ENCODE measurements around the gene FMNL2.

The FMNL2 gene

GRCh38 chr2:152635635-152636298 is 300.8 kb downstream of the FMNL2 start:
- FAIRE-seq (peak; percentile 74), DNase-seq (ENCODE audit: insufficient read length, low spot score) (no peak)
- TF ChIP-seq POLR2A (IDR thresholded peaks at IDR 0.05; ENCODE audit: low read depth, low read length) = no peak
- TF ChIP-seq POLR2AphosphoS5 (IDR thresholded peaks at IDR 0.05; ENCODE audit: low read depth, low read length) = no peak
- no peak for TF ChIP-seq TAF1 (IDR thresholded peaks at IDR 0.05; ENCODE audit: low read depth, low read length)
- TF ChIP-seq POU2F2 (IDR thresholded peaks at IDR 0.05; ENCODE audit: low read depth, low read length) = no peak
- TF ChIP-seq SPI1 (IDR thresholded peaks at IDR 0.05; ENCODE audit: low read depth, low read length) = no peak
- no peak for TF ChIP-seq PAX5 (IDR thresholded peaks at IDR 0.05; ENCODE audit: insufficient read depth, low read length, severe bottlenecking)

DNA sequence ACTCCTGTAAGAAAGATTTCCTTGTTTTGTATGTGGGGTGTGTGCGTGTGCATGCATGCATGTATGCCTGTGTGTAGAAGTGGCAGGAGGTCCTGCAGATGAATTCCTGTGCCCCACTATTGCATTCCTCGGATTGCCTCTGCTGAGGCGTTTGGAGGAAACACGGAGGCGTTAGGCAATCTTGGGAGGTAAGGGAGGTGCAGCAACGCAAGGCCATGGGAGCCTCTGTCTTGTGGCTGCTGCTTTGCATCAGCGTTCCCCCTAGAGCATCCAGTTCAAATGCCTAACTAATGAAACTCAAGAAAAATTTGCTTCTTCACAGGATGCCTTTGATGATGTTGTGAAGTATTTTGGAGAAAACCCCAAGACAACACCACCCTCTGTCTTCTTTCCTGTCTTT is 302.3 kb downstream of the FMNL2 start:
- FAIRE-seq = no peak
- DNase-seq (ENCODE audit: insufficient read length, low spot score) = no peak
- TF ChIP-seq POLR2AphosphoS5 (IDR thresholded peaks at IDR 0.05; ENCODE audit: low read depth, low read length) = no peak
- no peak for TF ChIP-seq TAF1 (IDR thresholded peaks at IDR 0.05; ENCODE audit: low read depth, low read length)
- TF ChIP-seq POLR2A (IDR thresholded peaks at IDR 0.05; ENCODE audit: low read depth, low read length) = no peak
- no peak for TF ChIP-seq POU2F2 (IDR thresholded peaks at IDR 0.05; ENCODE audit: low read depth, low read length)
- TF ChIP-seq PAX5 (IDR thresholded peaks at IDR 0.05; ENCODE audit: insufficient read depth, low read length, severe bottlenecking) = no peak
- TF ChIP-seq SPI1 (IDR thresholded peaks at IDR 0.05; ENCODE audit: low read depth, low read length) = no peak

GRCh38 chr2:152638056-152638455 is 303.1 kb downstream of the FMNL2 start:
- no peak for DNase-seq (ENCODE audit: insufficient read length, low spot score)
- TF ChIP-seq POLR2AphosphoS5 (IDR thresholded peaks at IDR 0.05; ENCODE audit: low read depth, low read length) (no peak), TAF1 (IDR thresholded peaks at IDR 0.05; ENCODE audit: low read depth, low read length) (no peak), PAX5 (IDR thresholded peaks at IDR 0.05; ENCODE audit: insufficient read depth, low read length, severe bottlenecking) (no peak), POU2F2 (IDR thresholded peaks at IDR 0.05; ENCODE audit: low read depth, low read length) (no peak), SPI1 (IDR thresholded peaks at IDR 0.05; ENCODE audit: low read depth, low read length) (no peak), POLR2A (IDR thresholded peaks at IDR 0.05; ENCODE audit: low read depth, low read length) (no peak)
- no peak for FAIRE-seq

- FAIRE-seq (no peak), DNase-seq (ENCODE audit: insufficient read length, low spot score) (no peak)
- TF ChIP-seq PAX5 (IDR thresholded peaks at IDR 0.05; ENCODE audit: insufficient read depth, low read length, severe bottlenecking) (no peak), SPI1 (IDR thresholded peaks at IDR 0.05; ENCODE audit: low read depth, low read length) (no peak), POLR2AphosphoS5 (IDR thresholded peaks at IDR 0.05; ENCODE audit: low read depth, low read length) (no peak), TAF1 (IDR thresholded peaks at IDR 0.05; ENCODE audit: low read depth, low read length) (no peak), POU2F2 (IDR thresholded peaks at IDR 0.05; ENCODE audit: low read depth, low read length) (no peak), POLR2A (IDR thresholded peaks at IDR 0.05; ENCODE audit: low read depth, low read length) (no peak)
Measured at GRCh38 chr2:152638590-152638989, 303.6 kb downstream of the FMNL2 start.

DNA sequence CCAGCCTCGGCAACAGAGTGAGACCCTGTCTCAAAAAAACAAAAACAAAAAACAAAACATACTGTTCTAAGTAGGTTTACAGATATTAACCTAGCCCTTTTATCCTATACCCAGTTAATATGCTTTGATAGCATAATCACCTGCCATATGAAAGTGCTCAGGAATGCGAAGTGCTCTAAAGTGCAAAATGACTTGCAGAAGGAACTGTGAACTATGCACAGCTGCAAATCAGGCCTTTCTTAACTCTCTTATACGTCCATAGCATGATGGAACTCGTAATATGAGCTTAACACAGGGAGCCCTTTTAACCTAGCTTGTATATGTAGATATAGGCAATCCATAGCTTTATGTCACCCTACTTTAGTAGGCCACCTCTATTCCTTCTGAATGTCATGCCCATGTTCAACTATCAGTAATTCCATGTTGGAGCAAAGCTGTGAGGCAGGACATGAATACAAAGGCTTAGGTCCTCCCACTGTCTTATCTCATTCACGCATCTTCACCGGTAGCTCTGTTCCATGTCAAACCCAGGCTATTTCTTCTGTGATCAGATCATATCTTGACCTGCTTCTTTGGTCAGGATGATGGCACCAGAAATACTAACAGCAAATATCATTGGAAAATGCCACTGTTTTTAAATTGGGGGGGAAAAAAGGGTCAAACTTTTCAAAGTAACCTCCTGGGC is 309.4 kb downstream of the FMNL2 start:
- DNase-seq (ENCODE audit: insufficient read length, low spot score) (no peak), FAIRE-seq (no peak)
- TF ChIP-seq POLR2A (IDR thresholded peaks at IDR 0.05; ENCODE audit: low read depth, low read length) (no peak), SPI1 (IDR thresholded peaks at IDR 0.05; ENCODE audit: low read depth, low read length) (no peak), TAF1 (IDR thresholded peaks at IDR 0.05; ENCODE audit: low read depth, low read length) (no peak), POLR2AphosphoS5 (IDR thresholded peaks at IDR 0.05; ENCODE audit: low read depth, low read length) (no peak), POU2F2 (IDR thresholded peaks at IDR 0.05; ENCODE audit: low read depth, low read length) (no peak), PAX5 (IDR thresholded peaks at IDR 0.05; ENCODE audit: insufficient read depth, low read length, severe bottlenecking) (no peak)

DNA sequence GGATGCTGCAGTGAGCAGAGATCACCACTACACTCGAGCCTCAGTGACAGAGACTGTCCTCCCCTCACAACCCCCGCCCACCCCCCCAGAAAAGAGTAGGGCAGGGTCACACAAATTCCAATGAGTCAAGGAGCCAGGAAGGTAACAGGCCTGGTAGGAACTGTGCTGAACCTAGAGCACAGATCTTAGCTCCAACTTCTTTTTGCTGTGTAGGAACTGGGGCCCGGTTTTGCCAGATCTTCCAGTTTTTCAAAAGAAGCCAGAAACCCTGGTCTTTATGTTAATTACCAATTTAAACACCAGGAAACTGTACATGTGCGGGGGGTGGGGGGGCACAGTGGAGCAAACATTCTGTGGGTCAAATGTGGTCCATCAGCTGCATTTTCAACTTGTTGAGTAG is 311.3 kb downstream of the FMNL2 start:
- no peak for DNase-seq (ENCODE audit: insufficient read length, low spot score)
- no peak for FAIRE-seq
- TF ChIP-seq SPI1 (IDR thresholded peaks at IDR 0.05; ENCODE audit: low read depth, low read length) = no peak
- no peak for TF ChIP-seq POLR2AphosphoS5 (IDR thresholded peaks at IDR 0.05; ENCODE audit: low read depth, low read length)
- no peak for TF ChIP-seq POLR2A (IDR thresholded peaks at IDR 0.05; ENCODE audit: low read depth, low read length)
- no peak for TF ChIP-seq TAF1 (IDR thresholded peaks at IDR 0.05; ENCODE audit: low read depth, low read length)
- no peak for TF ChIP-seq PAX5 (IDR thresholded peaks at IDR 0.05; ENCODE audit: insufficient read depth, low read length, severe bottlenecking)

DNA sequence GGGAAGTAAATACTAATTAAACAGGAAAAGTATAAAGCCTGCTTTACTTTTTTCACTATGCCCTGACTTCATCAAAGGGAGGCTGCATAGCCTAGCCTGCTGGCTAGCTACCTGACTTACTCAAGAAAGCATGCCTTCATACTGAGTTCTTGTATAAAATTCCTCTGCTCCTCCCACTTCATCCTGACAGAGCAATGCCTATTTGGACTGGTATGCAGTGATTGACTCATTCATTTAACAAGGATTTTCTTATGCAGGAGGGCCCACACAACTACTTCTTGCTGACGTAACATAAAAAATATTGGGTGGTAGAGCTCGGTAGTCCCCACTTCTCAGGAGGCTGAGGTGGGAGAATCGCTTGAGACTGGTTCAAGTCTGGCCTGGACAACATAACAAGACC is 311.8 kb downstream of the FMNL2 start:
- TF ChIP-seq POLR2A (IDR thresholded peaks at IDR 0.05; ENCODE audit: low read depth, low read length) (no peak), PAX5 (IDR thresholded peaks at IDR 0.05; ENCODE audit: insufficient read depth, low read length, severe bottlenecking) (no peak), TAF1 (IDR thresholded peaks at IDR 0.05; ENCODE audit: low read depth, low read length) (no peak), POLR2AphosphoS5 (IDR thresholded peaks at IDR 0.05; ENCODE audit: low read depth, low read length) (no peak)
- DNase-seq (ENCODE audit: insufficient read length, low spot score) = no peak
- FAIRE-seq = no peak

- TF ChIP-seq SPI1 (IDR thresholded peaks at IDR 0.05; ENCODE audit: low read depth, low read length) (no peak), TAF1 (IDR thresholded peaks at IDR 0.05; ENCODE audit: low read depth, low read length) (no peak), POLR2A (IDR thresholded peaks at IDR 0.05; ENCODE audit: low read depth, low read length) (no peak), POU2F2 (IDR thresholded peaks at IDR 0.05; ENCODE audit: low read depth, low read length) (no peak), PAX5 (IDR thresholded peaks at IDR 0.05; ENCODE audit: insufficient read depth, low read length, severe bottlenecking) (no peak), POLR2AphosphoS5 (IDR thresholded peaks at IDR 0.05; ENCODE audit: low read depth, low read length) (no peak; the same call in 1 of the 2 replicates)
- DNase-seq (ENCODE audit: insufficient read length, low spot score) (no peak), FAIRE-seq (no peak)
Measured at GRCh38 chr2:152647552-152647951, 312.6 kb downstream of the FMNL2 start.

GRCh38 chr2:152648336-152648735 is 313.4 kb downstream of the FMNL2 start:
- FAIRE-seq (no peak), DNase-seq (ENCODE audit: insufficient read length, low spot score) (no peak)
- TF ChIP-seq POLR2AphosphoS5 (IDR thresholded peaks at IDR 0.05; ENCODE audit: low read depth, low read length) (no peak), SPI1 (IDR thresholded peaks at IDR 0.05; ENCODE audit: low read depth, low read length) (no peak), POU2F2 (IDR thresholded peaks at IDR 0.05; ENCODE audit: low read depth, low read length) (no peak), POLR2A (IDR thresholded peaks at IDR 0.05; ENCODE audit: low read depth, low read length) (no peak), TAF1 (IDR thresholded peaks at IDR 0.05; ENCODE audit: low read depth, low read length) (no peak), PAX5 (IDR thresholded peaks at IDR 0.05; ENCODE audit: insufficient read depth, low read length, severe bottlenecking) (no peak)
